Erythroblast (primary cell): Measurements from ENCODE around the gene RBM4B.
"Not testable (repeated sequence)": the region's sequence is repeated elsewhere in the genome, so short reads cannot be mapped to it uniquely, and the experiment has no call there.

Experiments
- DNase-seq, 2 experiments: peaks; one replicate each; lab custom pipeline; 2025; lab: John Stamatoyannopoulos, UW
- GATA1 ChIP-seq: IDR thresholded peaks from 2 replicates; pipeline ENCODE4 v1.6.1; 2011; ENCODE audit warnings: low read depth, mild to moderate bottlenecking, control low read depth, low read length, moderate library complexity
- POLR2A ChIP-seq: IDR thresholded peaks from 2 replicates; pipeline ENCODE4 v1.6.1; 2011; ENCODE audit warnings: mild to moderate bottlenecking, low read length

RBM4B gene, protein sequence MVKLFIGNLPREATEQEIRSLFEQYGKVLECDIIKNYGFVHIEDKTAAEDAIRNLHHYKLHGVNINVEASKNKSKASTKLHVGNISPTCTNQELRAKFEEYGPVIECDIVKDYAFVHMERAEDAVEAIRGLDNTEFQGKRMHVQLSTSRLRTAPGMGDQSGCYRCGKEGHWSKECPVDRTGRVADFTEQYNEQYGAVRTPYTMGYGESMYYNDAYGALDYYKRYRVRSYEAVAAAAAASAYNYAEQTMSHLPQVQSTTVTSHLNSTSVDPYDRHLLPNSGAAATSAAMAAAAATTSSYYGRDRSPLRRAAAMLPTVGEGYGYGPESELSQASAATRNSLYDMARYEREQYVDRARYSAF

DNA sequence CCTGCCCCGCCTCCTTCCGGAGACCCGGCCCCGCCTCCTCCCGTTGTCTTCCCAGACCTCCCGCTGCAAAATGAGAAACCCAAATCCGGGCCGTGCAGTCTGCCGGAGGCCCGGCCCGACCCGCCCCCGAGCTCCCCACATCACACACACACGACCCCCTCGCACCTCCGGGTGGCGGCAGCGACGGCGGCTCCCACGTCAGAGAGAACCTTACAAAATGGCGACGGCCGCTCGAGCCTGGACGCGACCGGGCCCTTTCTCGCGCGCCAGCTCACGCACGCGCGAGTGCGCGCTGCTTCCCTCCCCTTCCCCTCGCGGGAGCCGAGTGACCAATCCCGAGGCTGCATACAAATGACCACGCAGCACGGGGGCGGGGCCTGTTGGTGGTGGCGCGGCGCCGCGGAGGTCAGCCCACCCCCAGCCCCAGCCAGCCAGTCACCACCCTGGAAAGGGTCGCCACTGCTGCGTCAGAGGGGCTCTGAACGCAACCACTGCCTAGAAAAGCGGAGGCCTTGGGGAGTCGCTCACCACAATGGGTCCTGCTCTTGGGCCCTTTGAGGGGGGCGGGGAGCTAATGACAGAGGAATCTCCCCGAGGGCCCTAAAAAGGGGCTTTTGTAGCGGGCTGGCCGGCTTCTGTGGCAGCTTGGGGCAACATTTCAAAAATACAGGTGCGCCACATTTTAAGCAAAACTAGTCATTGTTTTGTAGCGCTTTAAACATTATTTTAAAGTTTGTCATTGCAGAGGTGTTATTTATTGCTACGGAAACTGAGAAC is at the start of gene RBM4B:
Gene RBM4B, minus strand, starts transcription at position 289 of the 777 bp plus-strand sequence. CDS start 808 bp downstream, outside the sequence.
- TF ChIP-seq POLR2A (peak; percentile 59), GATA1 (no peak)
- peak; percentile 93 to 94 for DNase-seq

DNA sequence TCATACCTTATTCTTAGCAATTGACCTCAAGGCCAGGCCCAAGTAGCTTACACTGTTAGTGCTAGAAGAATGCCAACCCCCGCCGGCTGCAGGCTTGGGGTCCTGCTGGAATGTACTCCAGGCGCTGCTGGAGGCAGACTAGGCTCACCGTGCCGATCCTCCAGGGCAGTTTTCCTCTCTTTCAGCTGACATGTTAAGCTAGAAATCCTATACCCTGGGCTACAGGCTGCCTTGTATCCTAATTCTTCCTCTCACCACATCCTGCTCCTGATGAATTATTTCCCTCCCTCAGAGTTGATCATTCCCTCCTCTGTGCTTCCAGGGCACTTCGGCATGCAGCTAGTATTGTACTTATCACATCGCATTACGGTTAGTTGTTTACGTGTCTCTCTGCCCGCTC is 48.0 kb upstream of the RBM4B start:
- DNase-seq: no peak
- TF ChIP-seq GATA1 (no peak), POLR2A (no peak)

- no peak for DNase-seq
- TF ChIP-seq POLR2A: no peak
- no peak for TF ChIP-seq GATA1
These were observed 47.4 kb upstream of the RBM4B start for GRCh38 chr11:66725114-66725513.

GRCh38 chr11:66724167-66724566 is 46.5 kb upstream of the RBM4B start:
- DNase-seq: not testable (repeated sequence)

GRCh38 chr11:66723693-66724092 is 46.0 kb upstream of the RBM4B start:
- TF ChIP-seq GATA1: no peak
- TF ChIP-seq POLR2A: no peak

DNA sequence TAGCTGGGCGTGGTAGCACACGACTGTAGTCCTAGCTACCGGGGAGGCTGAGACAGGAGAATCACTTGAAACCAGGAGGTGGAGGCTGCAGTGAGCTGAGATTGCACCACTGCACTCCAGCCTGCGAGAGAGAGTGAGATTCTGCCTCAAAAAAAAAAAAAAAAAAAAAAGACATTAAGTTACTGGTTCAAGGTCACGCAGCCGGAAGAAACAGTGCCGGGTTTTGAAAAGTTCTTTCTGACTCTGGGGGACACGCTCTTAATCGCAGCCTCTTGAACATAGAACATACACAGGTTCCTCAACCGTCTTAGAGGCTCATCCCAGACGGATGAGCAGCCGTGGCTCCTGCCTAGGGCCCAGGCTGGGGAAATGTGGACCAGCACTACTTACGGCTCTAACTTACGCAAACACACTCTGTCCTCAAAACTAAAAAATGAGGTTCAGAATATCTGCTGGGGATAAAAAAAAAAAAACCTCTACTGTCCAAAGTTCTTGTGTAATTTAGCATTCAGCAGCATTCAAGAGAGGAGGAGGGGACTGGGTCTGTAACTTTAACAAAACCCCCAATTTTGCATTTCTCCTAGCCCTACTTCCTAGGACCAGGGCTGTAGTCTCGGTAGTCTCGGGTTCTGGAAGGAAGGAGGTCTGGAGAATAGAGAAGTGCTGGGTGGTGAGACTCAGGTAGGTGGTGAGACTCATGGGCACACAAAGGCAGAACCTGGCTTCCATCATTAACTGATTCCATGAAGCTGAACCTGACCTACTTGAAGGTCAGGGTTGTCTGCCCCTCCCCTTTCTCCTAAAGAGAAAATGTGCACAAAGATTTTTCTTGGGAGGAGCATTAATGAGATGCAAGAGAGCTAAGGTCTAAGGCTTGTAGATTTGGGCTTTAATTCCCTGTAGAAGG is 45.3 kb upstream of the RBM4B start:
- DNase-seq: no peak
- TF ChIP-seq POLR2A (no peak), GATA1 (no peak)

More at GRCh38 chr11:66723693-66724092, 46.0 kb upstream of the RBM4B start:
- DNase-seq: no peak

DNA sequence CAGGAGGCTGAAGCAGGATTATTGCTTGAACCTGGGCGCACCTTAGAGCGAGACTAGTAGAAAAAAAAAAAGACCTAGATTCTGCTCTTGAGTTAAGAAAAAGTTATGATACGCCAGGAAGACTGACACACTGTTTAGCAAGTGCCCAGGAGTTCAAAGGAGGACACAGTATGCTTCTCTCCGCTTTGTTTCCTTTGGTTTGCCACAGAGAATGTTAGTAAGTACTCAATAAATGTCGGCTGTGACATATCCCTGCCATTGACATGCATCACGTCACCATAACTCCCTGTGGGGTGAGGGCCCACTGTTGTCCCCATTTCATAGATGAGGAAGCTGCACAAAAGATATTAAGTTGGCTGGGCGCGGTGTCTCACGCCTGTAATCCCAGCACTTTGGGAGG is 44.3 kb upstream of the RBM4B start:
- DNase-seq: no peak
- TF ChIP-seq GATA1 (no peak), POLR2A (no peak)

DNA sequence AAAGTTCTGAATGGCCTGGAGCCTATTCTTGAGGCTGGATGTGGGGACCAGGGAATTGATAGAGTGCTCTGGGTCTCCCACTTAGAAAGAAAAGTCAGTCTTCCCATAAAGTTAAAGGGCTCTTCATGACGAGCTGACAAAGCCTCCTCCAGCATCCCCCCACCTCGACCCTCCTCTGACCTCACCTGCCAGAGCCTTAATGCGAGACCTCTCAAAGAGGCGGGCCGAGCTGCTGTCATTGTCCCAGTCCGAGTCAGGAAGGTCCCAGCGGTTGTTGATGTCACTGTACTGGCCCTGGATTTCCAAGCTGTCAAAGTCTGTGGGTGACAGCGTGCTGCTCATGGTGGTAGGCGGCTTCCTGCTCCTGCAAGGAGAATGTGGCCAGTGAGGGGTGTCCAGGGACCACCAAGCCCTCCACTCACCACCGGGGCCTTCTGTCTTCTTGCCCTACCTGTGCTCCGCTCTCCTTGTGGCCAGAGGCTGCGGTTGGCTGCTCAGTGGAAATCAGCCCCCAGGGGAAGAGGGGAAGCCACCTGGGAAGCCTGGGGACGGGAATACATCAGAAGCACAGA is 43.3 kb upstream of the RBM4B start:
- no peak for DNase-seq
- TF ChIP-seq GATA1 (no peak), POLR2A (no peak)

- TF ChIP-seq POLR2A (no peak), GATA1 (no peak)
- no peak for DNase-seq
These were observed 42.7 kb upstream of the RBM4B start for GRCh38 chr11:66720223-66720898.

- TF ChIP-seq POLR2A (no peak), GATA1 (no peak)
- no peak for DNase-seq
These were observed 41.6 kb upstream of the RBM4B start for GRCh38 chr11:66719111-66719872.

- TF ChIP-seq GATA1 (no peak), POLR2A (no peak)
- DNase-seq: no peak
These were observed 40.8 kb upstream of the RBM4B start for GRCh38 chr11:66718320-66718971.
